ENCODE results near the gene PACSIN1.

Gene PACSIN1

DNA sequence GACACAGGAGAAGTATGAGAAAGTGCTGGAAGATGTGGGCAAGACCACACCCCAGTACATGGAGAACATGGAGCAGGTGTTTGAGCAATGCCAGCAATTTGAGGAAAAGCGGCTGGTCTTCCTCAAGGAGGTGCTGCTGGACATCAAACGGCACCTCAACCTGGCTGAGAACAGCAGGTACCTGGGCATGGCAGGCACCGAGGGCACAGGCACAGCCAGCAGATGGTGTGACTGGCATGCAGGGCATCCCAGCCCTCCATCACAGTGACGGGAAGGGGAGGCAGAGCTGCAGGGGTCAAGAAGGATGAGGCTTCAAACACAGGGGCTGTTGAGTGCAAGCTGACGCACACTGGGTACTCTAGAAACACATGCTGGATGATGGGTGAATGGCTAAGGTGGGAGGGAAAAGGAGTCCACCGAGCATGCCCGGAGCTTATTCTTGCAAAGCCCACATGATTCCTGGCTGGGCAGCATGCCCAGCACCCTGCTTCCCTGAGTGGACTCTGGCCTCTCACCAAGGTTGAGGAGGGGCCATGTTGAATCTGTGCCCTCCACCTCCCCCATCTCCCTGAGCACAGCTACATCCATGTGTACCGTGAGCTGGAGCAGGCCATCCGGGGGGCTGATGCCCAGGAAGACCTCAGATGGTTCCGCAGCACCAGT, 63.9 kb downstream of the PACSIN1 start:
- TF ChIP-seq, protein P1, sequence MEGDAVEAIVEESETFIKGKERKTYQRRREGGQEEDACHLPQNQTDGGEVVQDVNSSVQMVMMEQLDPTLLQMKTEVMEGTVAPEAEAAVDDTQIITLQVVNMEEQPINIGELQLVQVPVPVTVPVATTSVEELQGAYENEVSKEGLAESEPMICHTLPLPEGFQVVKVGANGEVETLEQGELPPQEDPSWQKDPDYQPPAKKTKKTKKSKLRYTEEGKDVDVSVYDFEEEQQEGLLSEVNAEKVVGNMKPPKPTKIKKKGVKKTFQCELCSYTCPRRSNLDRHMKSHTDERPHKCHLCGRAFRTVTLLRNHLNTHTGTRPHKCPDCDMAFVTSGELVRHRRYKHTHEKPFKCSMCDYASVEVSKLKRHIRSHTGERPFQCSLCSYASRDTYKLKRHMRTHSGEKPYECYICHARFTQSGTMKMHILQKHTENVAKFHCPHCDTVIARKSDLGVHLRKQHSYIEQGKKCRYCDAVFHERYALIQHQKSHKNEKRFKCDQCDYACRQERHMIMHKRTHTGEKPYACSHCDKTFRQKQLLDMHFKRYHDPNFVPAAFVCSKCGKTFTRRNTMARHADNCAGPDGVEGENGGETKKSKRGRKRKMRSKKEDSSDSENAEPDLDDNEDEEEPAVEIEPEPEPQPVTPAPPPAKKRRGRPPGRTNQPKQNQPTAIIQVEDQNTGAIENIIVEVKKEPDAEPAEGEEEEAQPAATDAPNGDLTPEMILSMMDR (IDR thresholded peaks at IDR 0.05; ENCODE audit: extremely low read depth, missing control alignments): no peak
- DNase-seq (ENCODE audit: low spot score): no peak

DNA sequence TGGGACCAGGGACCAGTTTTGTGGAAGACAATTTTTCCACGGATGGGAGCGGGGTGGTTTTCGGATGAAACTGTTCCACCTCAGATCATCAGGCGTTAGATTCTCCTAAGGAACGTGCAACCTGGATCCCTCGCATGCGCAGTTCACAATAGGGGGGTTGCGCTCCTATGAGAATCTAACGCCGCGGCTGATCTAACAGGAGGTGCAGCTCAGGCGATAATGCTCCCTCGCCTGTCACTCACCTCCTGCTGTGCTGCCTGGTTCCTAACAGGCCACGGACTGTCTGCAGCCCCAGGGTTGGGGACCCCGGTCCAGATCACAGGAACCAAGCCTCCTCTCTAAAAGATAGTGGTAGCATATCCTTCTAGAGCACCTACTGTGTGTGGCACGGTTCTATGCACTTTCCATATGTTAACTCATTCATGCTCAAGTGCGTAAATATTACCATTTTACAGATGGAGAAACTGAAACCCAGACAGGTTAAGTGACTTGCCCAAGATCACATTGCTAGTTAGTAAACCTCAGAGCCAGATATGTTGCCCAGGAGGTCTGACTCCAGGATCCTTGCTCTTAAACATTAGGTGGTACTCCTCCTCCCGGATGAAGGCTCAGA, 65.0 kb downstream of the PACSIN1 start:
- TF ChIP-seq, protein P1 (IDR thresholded peaks at IDR 0.05; ENCODE audit: extremely low read depth, missing control alignments): no peak

DNA sequence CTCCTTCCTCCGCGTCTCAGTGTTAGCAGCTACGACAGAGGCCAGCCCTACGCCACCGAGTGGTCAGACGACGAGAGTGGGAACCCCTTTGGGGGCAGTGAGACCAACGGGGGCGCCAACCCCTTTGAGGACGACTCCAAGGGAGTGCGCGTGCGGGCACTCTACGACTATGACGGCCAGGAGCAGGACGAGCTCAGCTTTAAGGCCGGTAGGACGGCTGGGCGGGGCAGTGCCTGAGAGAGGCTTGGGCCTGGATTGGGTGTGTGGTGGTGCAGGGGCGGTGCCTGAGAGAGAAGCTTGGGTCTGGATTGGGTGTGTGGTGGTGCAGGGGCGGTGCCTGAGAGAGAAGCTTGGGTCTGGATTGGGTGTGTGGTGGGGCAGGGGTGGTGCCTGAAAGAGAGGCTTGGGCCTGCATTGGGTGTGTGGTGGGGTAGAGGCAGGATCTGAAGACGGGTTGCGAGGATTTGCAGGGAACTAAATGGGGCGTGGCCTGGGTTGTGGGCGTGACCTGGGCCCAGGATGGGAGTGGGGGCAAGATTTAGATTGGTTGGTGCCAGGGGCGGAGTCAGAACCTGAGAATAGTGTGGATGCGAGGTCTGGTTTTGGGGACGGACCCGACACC, 65.8 kb downstream of the PACSIN1 start:
- DNase-seq (ENCODE audit: low spot score): peak; percentile 73
- TF ChIP-seq, protein P1 (IDR thresholded peaks at IDR 0.05; ENCODE audit: extremely low read depth, missing control alignments): no peak

More for the DNA sequence above, 65.0 kb downstream of the PACSIN1 start:
- no peak for DNase-seq (ENCODE audit: low spot score)

DNA sequence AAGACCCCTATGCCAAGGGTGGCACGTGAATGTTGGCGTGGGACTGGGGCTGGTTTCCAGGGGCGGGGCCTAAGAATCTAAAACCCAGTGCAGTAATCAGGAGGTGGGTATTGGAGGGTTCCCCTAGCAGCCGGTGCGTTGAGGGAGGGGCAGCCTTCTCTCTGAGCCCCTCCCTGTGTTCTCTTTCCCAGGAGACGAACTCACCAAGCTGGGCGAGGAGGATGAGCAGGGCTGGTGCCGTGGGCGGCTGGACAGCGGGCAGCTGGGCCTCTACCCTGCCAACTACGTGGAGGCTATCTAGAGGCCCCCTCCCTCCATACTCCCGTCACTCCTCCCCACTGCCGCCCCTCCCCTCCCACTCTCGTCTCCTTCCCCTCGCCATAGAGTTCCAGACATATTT, 66.4 kb downstream of the PACSIN1 start:
- DNase-seq (ENCODE audit: low spot score): no peak
- TF ChIP-seq, protein P1 (IDR thresholded peaks at IDR 0.05; ENCODE audit: extremely low read depth, missing control alignments): no peak

DNA sequence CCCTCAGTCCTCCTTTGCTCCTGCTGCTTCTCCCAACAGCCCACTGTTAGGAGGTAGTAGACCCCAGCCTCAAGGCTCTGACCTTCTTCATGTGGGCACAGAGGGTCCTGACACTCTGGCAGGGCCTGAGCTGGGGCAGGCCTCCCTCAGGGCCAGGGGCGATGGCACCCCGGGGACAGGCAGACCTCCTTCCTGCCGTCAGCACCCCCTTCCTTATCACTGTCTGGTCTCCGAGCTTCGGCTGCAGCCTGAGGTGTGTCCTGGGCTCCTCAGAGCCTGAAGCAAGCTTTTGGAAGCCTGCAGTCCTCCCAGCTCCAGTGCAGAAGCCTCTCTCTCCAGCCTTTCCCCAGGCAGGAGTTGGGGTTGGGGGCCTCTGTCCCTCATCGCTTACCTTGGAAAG, 68.3 kb downstream of the PACSIN1 start:
- no peak for DNase-seq (ENCODE audit: low spot score)
- TF ChIP-seq, protein P1 (IDR thresholded peaks at IDR 0.05; ENCODE audit: extremely low read depth, missing control alignments): no peak

DNA sequence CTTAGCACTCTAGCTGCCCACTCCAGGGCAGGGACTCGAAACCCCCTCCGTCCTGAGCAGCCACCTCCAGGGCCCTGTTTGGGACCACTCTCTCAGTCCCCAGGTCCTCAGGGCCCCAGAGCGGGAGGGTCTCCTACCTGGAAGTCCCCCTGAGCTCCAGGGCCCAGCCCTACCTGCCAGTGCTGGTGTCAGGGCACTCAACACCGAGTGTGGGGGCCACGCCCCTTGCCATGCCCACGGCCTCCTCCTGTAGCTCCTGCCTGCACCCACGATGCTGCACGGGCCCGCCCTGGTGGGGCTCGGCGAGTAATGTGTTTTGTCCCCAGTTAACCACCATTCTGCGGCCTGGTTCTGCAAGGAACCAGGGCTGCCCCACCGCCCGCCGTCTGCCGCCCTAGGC, 68.8 kb downstream of the PACSIN1 start:
- no peak for DNase-seq (ENCODE audit: low spot score)
- TF ChIP-seq, protein P1 (IDR thresholded peaks at IDR 0.05; ENCODE audit: extremely low read depth, missing control alignments): no peak

DNA sequence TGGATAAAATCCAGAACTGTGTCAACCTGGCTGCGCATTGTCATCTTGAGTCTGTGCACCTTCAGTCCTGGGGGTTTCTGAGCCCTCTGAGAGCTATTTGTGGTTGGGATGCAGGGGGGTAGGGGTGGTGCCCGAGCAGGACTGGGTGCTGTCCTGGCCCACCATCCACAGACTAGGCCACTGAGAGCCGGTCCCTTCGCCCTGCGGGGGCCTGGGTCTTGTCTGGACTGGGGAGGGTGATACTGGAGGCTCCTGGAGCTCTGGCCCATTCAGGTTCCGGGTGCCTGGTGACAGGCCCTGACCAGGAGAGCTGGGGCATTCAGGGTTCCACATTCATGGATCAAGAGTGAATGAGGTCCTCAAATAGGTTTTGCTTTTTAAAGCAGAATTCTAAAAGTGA, 69.3 kb downstream of the PACSIN1 start:
- TF ChIP-seq, protein P1 (IDR thresholded peaks at IDR 0.05; ENCODE audit: extremely low read depth, missing control alignments): no peak
- DNase-seq (ENCODE audit: low spot score): no peak

All from GM20000 (cell line).